ENCODE data around the gene ALKBH5. TPM values are rescaled to one million over a fixed set of nuclear protein-coding genes. Genes with fewer than 3 reads are reported as not detected.
A peak's percentile ranks its signal among the peaks of the same experiment; 100 is the strongest.

ALKBH5 gene
- total and polyA plus RNA-seq, 9 of the 15 experiments (the other 6 are each of a cell fraction or from before 2014, with no cell fraction given): 11.4 to 70.0 (median 47.4) TPM

DNA sequence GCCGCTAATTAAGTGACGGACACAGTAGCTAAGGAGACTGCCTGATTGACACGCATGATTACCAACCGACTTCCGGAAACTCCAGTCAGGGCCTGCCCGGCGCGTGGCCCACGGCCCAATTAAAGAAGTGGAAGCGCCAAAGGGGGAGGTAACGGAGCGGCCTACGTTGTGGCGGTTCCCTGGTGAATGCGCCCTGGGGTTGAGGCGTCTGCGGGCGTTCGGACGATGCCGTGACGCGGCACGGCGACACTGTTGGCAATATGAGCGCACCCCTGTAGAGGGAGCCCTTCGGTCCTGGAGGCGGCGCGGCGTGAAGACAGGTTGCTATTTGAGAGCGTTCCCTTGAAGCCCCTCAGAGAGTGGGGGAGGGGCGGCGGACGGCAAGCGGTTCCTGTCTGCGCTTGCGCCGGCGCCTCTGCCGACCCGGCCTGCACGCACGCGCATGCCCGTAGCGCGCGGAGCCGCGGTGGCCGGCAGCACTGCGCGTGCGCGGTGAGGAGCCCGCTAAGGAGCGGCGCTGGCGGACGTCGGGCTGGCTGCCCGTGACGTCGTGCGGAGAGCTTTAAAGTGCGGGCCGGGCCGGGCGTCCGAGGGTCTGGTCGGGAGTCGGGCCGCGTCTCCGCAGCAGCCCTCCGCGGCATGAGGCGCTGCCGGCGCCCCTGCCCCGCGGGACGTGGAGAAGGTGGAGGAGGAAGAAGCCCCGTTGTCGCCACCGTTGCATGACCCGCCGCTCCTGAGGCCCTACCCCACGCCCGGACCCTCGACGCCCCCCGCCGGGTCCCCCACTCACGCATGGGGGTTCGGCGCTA is at the start of gene ALKBH5 (continued):
- peak; percentile 99 for TF ChIP-seq CTBP1 (IDR thresholded peaks at IDR 0.05; ENCODE audit: borderline replicate concordance)
- TF ChIP-seq ZNF444 (CRISPR knock-in tag; IDR thresholded peaks at IDR 0.05): no peak
- no peak; the same call in 1 of the 2 replicates for TF ChIP-seq BHLHE40 (IDR thresholded peaks at IDR 0.05; ENCODE audit: low read length)
- no peak for TF ChIP-seq MEF2D (tag; conservative IDR thresholded peaks at IDR 0.05; ENCODE audit: low read depth)
- no peak for TF ChIP-seq NFE2L1 (tag; IDR thresholded peaks at IDR 0.05; ENCODE audit: borderline replicate concordance, low read depth)
- no peak for TF ChIP-seq SRSF3 (IDR thresholded peaks at IDR 0.05; ENCODE audit: insufficient read depth, low read length)
- peak; percentile 14 for TF ChIP-seq TAF1 (IDR thresholded peaks at IDR 0.05; ENCODE audit: control insufficient read depth, extremely low read depth, insufficient read depth, low read length, severe bottlenecking)
- TF ChIP-seq, protein P1, sequence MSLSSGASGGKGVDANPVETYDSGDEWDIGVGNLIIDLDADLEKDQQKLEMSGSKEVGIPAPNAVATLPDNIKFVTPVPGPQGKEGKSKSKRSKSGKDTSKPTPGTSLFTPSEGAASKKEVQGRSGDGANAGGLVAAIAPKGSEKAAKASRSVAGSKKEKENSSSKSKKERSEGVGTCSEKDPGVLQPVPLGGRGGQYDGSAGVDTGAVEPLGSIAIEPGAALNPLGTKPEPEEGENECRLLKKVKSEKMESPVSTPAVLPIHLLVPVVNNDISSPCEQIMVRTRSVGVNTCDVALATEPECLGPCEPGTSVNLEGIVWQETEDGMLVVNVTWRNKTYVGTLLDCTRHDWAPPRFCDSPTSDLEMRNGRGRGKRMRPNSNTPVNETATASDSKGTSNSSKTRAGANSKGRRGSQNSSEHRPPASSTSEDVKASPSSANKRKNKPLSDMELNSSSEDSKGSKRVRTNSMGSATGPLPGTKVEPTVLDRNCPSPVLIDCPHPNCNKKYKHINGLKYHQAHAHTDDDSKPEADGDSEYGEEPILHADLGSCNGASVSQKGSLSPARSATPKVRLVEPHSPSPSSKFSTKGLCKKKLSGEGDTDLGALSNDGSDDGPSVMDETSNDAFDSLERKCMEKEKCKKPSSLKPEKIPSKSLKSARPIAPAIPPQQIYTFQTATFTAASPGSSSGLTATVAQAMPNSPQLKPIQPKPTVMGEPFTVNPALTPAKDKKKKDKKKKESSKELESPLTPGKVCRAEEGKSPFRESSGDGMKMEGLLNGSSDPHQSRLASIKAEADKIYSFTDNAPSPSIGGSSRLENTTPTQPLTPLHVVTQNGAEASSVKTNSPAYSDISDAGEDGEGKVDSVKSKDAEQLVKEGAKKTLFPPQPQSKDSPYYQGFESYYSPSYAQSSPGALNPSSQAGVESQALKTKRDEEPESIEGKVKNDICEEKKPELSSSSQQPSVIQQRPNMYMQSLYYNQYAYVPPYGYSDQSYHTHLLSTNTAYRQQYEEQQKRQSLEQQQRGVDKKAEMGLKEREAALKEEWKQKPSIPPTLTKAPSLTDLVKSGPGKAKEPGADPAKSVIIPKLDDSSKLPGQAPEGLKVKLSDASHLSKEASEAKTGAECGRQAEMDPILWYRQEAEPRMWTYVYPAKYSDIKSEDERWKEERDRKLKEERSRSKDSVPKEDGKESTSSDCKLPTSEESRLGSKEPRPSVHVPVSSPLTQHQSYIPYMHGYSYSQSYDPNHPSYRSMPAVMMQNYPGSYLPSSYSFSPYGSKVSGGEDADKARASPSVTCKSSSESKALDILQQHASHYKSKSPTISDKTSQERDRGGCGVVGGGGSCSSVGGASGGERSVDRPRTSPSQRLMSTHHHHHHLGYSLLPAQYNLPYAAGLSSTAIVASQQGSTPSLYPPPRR (CRISPR knock-in tag; IDR thresholded peaks at IDR 0.05; ENCODE audit: borderline replicate concordance): no peak
- TF ChIP-seq L3MBTL2 (IDR thresholded peaks at IDR 0.05): peak; percentile 62; the same call in 1 of the 2 replicates
- TF ChIP-seq ELF1 (tag; IDR thresholded peaks at IDR 0.05): peak; percentile 49; the same call in 1 of the 2 replicates
- TF ChIP-seq CHD4 (IDR thresholded peaks at IDR 0.05; ENCODE audit: insufficient read depth, insufficient replicate concordance, low read depth, low read length, poor library complexity, severe bottlenecking): no peak
- peak; percentile 99 for TF ChIP-seq NRF1 (conservative IDR thresholded peaks at IDR 0.05 in 1 of 2, IDR thresholded peaks at IDR 0.05 in 1 of 2)
- no peak for TF ChIP-seq EZH2 (IDR thresholded peaks at IDR 0.05; ENCODE audit: borderline replicate concordance, low read depth, low read length)
- TF ChIP-seq, protein P2, sequence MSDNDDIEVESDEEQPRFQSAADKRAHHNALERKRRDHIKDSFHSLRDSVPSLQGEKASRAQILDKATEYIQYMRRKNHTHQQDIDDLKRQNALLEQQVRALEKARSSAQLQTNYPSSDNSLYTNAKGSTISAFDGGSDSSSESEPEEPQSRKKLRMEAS (CRISPR knock-in tag; IDR thresholded peaks at IDR 0.05): peak; percentile 56
- TF ChIP-seq XRCC3 (IDR thresholded peaks at IDR 0.05): no peak
- peak; percentile 0 for TF ChIP-seq RBBP5 (IDR thresholded peaks at IDR 0.05; ENCODE audit: borderline replicate concordance, insufficient read depth, low read length, poor library complexity, severe bottlenecking)
- TF ChIP-seq NR0B1 (IDR thresholded peaks at IDR 0.05; ENCODE audit: partially characterized antibody): no peak
- TF ChIP-seq ARID1B (IDR thresholded peaks at IDR 0.05): no peak
